NCI-H146 treated with DMSO at 0.1 percent for 48 hours (cell line): Measurements from ENCODE around the gene TFCP2L1.
"Not testable (repeated sequence)": the region's sequence is repeated elsewhere in the genome, so short reads cannot be mapped to it uniquely, and the experiment has no call there.

Experiments used
- DNase-seq: peaks from one replicate; lab custom pipeline; 2025; ENCODE audit not compliant: unreplicated experiment; lab: John Stamatoyannopoulos, UW

TFCP2L1 gene

DNA sequence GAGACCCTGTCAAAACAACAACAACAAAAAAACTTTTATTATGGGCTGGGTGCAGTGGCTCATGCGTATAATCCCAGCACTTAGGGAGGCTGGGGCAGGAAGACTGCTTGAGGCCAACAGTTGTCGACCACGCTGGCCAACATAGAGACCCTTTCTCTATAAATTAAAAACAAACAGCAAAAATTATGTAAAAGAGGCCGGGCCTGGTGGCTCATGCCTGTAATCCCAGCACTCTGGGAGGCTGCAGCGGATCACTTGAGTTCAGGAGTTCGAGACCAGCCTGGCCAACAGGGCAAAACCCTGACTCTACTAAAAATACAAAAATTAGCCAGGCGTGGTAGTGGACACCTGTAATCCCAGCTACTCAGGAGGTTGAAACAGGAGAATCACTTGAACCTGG, 15.6 kb downstream of the TFCP2L1 start:
- not testable (repeated sequence) for DNase-seq

DNA sequence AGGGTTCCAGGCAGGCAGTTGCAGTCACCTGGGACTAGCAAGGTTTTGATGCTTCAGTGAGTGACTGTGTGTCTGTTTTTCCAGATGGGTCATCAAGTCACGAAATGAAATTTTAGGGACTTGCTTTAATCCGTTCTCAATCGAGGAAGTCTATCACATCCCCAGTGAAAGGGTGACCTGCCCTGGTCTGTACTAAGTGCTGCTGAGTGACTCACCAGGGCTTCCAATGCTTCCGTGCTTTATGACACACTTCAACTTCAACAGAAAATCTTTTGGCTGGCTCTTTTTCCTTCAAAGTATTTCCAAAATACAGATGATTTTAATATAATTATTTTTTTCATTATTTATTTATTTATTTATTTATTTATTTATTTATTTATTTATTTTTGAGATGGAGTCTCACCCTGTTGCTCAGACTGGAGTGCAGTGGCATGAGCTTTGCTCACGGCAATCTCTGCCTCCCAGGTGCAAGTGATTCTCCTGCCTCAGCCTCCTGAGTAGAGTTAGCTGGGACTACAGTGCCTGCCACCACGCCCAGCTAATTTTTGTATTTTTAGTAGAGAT, 18.4 kb downstream of the TFCP2L1 start:
- no peak for DNase-seq

DNA sequence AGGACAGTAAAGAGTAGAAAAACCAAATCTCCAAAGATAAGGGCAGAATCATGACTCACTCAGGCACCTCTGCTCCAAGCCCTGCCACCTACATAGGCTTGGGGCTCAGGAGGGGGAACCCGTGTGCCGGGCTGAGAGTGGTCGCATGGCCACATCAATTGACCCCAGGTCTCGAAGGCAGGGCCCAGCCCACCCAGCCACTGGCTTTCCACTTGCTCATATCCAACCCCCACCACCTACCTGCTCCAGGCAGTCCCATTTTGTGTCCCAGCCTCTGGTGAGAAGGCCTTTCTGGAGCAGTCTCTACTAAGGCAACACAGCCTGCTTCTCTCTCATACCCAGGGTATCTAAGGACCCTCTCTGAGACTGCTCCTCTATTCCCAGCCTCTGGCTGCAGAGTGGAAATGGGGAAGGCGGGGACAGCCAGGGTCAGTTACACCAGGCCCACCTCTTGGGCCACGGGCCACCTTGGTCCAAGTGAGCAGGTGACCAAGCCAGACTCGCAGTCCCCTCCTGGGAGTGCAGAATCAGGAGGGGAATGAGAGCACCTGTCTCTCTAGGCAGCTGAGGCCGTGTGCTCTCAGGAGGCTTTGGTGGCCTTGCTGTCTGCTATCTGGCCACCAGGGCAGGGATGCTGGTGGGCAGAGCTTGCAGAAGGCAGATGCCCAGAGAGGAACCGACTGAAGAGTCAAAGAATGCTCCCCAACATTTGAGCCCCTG, 20.8 kb downstream of the TFCP2L1 start:
- DNase-seq, result no peak

DNA sequence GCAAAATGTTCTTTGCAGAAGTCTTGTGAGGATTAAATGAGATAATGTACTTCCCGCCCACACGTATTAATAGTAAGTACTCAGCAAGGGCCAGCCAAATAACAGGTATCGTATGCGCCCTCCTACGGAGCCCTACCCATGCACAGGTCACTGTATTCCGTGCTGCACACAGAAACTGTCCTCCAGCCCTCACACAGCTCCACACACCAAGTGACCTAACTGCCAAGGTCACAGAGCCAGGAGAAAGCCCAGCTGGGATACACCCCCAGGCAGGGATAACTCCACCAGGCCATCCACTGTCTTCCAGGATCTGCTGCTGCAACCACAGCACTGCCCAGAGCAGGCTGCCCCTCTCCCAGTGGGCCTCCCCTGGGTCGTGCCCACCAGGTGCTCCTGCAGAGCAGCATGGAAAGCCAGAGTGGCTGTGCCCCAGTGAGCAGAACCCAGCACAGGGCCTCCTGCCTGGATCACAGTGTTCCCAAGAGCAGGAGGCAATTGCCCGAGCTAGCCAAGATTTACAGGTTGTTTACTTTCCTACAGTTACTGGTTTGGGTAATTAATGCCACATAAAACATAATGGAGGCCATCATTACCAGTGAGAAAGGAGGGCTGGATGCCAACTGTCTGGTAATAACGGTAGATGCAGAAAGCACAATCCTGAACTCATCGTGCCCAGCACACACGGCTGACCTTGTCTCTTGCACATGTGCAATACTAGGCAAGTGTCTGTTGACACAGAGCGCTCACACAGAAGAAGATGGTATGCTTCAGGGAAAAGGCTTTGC, 24.4 kb downstream of the TFCP2L1 start:
- peak; percentile 54 for DNase-seq

DNA sequence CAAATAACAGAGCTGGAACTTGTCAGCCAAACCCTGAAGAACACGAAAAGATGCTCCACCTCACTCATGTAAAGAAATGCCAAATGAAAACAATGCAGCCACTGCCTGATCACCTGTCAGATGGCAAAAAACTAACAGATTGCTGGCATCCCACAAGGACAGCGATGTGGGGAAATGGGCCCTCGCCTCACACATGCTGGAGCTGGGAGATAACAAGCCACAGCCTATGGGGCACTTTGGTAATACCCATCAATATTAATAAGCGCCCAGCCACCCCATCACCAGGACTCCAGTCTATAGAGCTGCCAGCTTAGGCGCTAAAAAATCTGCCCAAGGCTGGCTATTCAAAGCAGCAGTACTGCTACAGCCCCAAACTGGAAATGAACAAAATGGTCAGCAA, 27.0 kb downstream of the TFCP2L1 start:
- no peak for DNase-seq

DNA sequence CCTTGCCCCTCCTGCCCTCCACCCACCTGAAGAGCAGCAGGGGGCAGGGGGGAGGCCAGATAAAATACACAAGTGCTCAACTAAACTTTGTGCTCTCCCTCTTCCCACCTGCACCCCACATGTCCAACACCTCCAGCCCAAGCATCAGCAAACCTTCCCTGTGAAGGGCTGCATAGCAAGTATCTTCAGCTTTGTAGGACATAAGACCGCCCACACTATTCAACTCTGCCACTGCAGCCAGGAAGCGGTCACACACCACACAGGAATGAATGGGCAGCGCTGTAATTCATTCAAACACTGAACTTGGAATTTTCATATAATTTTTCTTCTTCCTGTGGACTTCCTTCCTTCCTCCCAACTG, 27.5 kb downstream of the TFCP2L1 start:
- DNase-seq, result no peak

DNA sequence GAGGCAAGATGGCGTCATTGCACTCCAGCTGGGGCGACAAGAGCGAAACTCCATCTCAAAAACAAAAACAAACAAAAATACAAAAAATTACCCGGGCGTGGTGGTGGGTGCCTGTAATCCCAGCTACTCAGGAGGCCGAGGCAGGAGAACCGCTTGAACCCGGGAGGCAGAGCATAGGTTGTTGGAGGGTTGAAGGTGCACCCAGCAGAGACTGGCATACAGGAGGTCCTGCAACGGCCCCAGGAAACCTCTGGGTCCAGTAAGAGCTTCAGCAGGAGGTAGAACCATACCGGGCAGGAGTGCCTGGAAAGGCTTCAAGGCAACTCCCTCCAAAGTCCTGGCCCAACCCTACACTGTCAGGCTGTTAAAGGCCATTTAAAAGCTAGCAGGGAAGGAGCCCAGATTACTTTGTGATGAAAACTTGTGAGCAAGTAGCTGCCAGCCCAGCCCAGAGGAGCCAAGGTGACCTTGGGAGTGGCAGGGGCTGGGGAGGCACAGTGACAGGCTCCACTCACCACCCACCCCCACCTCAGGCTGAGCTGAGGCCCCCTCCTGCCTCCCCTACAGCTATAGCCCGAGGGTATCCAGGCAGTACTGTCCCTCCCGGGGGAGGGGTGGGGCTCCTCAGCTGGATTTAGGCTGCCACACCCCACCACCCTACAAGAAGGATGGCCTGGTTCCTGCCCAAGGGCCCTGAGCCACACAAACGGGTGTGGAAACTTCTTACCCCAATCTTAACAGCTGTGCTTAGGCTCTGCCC, 28.1 kb downstream of the TFCP2L1 start:
- DNase-seq, result no peak

DNA sequence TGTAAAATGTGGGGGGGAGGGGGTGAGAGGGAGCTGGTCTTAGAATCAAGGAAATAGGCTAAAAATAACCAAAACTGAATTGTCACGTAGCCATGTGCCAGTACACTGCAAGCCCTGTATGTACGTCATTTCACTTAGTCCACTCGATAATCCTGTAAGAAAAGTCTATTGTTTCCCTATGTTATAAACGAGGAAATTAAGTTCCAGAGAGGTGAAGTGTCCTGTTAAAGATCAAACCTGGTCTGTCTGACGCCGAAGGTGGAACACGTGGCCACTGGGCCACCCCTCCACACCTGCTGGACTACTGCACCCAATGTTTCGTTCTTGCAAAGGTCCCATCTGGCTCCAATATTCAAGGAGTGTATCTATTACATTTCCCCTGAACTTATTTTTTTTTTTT, 29.6 kb downstream of the TFCP2L1 start:
- no peak for DNase-seq

DNA sequence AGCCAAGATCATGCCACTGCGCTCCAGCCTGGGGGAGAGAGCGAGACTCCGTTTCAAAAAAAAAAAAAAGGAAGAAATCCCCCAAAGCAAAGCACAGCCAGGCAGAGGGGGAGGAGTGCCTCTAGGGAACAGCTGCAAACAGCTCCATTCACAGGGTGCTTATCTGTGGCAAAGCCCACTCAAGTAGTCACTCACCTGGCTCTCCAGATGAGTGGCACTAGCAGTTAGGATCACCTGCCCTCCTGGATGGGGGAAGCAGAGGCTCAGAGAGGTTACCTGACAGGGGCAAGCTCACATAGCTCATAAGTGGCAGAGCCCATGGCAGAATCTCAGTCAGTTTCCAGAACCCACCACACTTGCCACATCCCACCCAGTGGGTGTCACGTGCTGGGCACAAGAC, 30.3 kb downstream of the TFCP2L1 start:
- no peak for DNase-seq

DNA sequence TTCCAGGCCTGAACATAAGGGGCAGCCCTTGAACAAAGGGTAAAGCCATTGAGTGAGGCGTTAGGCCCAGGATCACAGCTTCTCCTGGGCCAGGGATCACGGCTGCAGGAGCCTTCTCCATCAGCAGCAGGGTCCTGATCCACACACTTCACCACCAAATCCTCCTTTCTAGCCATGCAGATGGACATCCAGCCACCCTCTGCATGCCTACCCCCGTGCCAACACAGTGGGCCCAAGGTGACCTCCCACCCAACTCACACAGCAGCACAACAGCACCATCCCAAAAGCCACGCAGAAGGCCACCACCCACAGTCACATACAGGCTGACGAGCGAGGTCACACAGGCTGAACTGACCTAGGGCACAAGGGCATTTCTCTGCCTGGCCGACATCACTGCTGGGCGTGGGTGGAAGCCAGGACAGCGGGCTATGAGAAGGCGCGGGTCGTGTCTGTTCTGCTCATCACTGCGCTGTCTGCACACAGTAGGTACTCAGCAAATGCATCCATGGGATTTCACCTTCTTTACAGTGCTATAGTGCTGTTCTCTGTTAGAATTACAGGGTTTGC, 31.2 kb downstream of the TFCP2L1 start:
- DNase-seq, result no peak

DNA sequence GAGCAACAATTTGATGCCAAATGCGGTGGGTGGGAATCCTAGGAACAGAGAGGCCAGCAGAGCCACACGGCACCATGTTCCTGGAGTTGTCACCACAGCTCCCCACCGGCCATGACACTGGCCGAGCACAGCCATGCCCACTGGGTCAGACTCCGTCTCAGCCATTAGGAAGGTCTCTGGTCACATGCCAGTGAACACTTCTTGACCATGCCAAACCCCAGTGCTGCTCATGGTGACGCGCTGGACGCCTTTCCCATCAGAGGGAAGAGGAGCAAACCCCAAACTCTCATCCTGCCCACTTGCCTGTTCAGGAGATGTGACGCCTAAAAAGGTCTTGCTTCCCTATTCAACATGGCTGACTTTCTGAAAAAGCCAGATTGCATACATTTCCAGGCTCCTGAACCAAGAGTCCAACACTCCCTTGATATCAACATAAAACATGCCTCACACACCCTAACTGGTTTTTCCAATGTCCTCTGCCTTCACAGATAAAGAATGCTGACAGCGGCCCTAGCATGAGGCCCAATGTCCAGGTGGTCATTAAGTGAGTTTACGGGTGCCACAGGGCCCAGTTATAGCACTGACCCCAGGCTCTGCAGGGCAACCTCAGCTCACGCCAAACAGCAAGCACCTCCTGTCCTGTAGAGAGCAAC, 31.9 kb downstream of the TFCP2L1 start:
- no peak for DNase-seq

DNA sequence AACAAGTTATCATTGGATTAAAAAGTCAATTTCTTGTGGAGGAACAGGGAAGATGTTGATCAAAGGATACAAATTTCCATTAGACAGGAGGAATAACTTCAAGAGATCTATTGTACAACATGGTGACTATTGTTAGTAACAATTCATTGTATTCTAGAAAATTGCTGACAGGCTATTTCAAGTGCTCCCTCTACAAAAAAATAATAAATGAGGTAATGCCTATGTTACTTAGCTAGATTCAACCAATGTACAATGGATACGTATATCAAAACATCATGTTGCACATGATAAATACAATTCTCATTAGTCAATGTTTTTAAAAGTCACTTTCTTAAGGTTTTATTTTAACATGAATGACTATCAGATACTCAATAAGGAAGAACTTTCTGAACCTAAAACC, 33.5 kb downstream of the TFCP2L1 start:
- DNase-seq, result no peak

DNA sequence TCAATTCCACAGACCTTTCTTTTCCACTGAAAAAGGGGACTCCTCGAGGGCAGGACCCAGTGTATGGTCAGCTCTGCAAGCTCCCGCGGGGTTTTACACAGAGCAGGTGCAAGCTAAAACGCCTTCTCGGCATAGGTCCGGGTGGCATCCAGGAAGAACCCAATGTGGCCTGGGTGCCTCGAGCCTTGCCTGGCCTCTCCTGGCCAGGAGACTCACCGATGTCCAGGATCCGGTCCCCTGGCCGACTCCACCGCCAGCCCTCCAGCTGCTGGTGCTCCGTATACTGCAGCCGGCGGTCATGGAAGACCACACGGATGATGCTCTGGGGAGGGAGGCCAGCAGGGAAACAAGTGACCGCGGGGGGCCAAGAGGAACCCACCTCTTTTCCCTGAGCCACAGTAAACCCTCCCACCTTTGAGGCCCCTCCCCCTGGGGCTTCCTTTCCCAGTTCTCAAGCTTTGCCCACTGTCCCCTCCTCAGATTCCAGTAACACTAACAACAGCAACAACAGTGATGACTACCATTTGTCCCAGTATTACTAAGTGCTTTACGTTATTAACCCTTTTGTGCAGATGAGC, 36.1 kb downstream of the TFCP2L1 start:
- no peak for DNase-seq

DNA sequence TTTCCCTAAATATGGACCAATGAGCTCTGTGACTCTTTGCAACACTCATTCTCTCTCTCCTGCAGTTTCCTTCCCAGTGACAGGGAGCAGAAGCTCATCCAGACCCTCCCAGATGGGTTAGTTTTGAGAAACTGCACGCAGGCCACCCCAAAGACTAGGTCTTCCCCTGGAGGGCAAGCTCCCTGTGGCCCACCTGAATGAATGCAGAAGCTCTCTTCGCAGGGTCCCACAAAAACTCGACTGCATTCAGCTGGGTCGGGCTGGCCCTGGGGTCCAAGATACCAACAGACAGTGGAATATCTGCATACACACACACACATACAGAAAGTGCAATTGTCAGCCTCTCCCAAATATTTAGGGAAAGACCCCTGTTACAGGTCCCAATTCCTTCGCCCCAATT, 37.0 kb downstream of the TFCP2L1 start:
- no peak for DNase-seq

DNA sequence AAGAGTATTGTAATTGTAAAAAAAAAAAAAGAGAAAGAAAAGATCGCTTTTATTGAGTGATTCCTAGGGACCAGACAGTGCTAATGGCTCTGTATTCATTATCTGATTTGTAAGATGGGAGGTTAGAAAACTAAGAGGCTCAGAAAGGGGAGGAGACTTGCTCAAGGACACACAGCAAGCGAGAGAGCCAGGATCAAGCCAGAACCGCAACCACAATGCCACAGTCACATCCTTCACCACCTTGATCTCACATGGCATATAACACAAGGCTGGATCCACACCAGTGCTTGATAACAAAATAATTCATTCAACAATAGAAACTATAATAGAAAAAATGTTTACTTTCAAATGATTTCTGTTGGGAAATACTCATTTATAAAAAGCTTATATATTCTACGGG, 37.5 kb downstream of the TFCP2L1 start:
- DNase-seq, result no peak

DNA sequence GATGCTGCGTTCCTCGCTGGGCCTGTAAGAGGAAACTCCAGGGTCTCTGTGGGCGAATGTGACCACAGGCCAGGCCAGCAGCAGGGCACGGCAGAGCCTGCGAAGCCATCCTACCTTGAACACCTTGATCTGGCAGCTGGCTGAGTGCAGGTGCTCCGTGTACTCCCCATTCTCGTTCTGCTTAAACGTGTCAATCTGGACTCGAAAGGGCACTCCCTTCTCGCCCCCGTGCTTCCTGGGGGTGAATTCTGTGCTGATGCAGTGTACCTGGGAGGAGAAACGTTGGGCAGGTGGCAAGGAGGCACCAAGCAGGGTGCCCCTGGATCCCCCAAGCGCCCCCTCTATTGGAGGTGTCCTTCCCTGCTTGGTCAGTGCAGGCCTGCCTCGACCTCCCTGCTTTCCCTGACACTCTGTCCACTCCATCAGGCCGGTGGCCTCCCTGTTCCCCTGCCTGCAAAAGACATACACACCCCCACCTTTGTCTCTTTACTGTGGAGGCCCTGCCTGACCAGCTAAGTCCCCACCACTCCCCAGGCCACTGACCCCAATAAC, 38.2 kb downstream of the TFCP2L1 start:
- no peak for DNase-seq

DNA sequence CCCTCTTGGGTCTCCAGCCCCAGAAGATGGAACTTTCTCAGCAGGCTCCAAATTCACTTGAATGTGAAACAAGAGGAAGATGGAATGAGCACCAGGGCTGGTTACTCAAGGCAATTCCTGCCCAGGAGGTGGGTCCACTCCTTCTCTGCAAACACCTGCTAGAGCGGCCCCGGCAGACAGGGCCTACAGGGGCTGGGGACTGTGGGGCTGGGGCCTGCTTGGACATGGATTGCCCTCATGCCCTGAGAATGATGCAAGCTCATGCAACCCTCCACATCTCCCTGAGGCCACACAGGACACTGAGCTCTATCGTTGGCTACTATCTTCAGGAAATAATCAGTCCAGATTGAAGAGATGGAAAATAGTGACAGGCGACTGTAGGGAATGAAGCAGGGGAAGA, 39.1 kb downstream of the TFCP2L1 start:
- no peak for DNase-seq

DNA sequence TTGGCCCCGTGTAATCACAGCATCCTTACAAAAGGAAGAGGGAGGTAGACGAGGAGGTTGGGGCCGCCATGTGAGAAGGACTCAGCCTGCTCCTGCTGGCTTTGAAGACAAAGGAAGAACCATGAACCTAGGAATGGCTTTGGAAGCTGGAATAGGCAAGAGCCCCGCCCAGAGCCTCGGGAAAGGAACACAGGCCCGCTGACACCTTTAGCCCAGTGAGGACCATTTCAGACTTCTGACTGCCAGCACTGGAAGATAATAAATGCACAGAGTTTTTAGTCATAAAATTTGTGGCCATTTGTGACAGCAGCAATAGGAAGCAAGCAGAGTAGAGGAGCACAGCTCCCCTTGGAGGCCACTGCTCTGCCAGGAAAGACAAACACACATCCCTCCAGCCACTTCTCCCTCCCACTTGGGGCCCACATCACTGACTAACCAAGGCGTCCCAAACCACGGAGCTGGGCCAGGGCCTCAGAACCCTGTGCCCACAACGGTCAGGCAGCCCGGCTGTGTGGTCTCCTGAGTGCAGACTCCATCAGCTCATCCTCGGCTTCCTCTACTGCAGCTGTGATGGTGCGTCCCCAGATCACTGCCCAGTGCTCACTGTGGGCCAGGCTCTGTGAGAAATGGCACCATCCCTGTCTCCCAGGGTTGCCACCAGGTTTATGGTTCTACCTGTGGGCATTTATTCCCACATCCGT, 39.7 kb downstream of the TFCP2L1 start:
- DNase-seq, result no peak

DNA sequence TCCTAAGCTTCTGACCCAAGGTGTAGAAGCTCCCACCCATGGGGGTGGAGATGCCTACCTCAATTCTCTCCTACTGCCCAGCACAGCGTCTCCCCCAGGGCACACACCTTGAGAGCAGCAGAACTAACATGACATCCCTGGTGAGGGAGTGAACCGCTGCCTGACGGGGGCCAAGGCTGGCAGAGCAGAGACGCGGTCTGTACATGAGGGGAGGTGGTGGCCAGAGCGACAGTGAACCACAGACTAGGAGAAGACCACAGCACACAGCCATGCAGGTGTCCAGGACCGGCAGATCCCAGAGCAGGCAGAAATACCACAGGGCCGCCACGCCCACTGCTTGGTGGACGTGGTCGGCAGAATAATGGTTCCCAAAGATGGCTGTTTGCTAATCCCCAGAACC, 40.4 kb downstream of the TFCP2L1 start:
- DNase-seq, result no peak
